Lung (tissue), 12 donors: ENCODE results near the gene CTXND1. TPM values are rescaled to one million over a fixed set of nuclear protein-coding genes. Genes with fewer than 3 reads are reported as not detected.

Source experiments
- ATAC-seq: fragments of 200-7000 bp; cut with Tn5 transposase; one replicate; pipeline ENCODE4 v1.9.1; 2020; ENCODE audit warnings: moderate number of reproducible peaks; ENCODE audit not compliant: insufficient read depth, low FRiP score
- DNase-seq, 3 donors: peaks; one replicate each; pipeline ENCODE4 v3.0.0-alpha.2; 2013 to 2017
- H3K27ac ChIP-seq, 2 donors: one replicate each; pipeline ENCODE4 v1.5.1; 2013; ENCODE audit warnings: mild to moderate bottlenecking in 2 of 2, moderate library complexity in 2 of 2, control low read depth in 1 of 2, inconsistent platforms in 1 of 2, low read depth in 1 of 2, low read length in 1 of 2
- H3K27me3 ChIP-seq, 3 donors: one replicate each; pipeline ENCODE4 v1.5.1; 2013; ENCODE audit warnings: low read length in 2 of 3; ENCODE audit not compliant: control insufficient read depth in 3 of 3, insufficient read depth in 3 of 3
- H3K36me3 ChIP-seq, 4 donors: one replicate each; pipeline ENCODE4 v1.5.1; 2013; ENCODE audit warnings: low read length in 4 of 4, mild to moderate bottlenecking in 1 of 4, moderate library complexity in 1 of 4; ENCODE audit not compliant: control insufficient read depth in 4 of 4, insufficient read depth in 4 of 4
- H3K4me1 ChIP-seq, 5 donors: one replicate each; pipeline ENCODE4 v1.5.1; 2013; ENCODE audit warnings: low read length in 5 of 5, mild to moderate bottlenecking in 2 of 5, moderate library complexity in 1 of 5; ENCODE audit not compliant: control insufficient read depth in 5 of 5, insufficient read depth in 5 of 5
- H3K4me3 ChIP-seq: one replicate; pipeline ENCODE4 v1.5.1; 2013; ENCODE audit warnings: mild to moderate bottlenecking, control low read depth, moderate library complexity
- H3K9ac ChIP-seq, 2 donors: one replicate each; pipeline ENCODE4 v1.5.1; 2013; ENCODE audit warnings: low read length in 2 of 2, control low read depth in 1 of 2; ENCODE audit not compliant: insufficient read depth in 1 of 2
- H3K9me3 ChIP-seq, 4 donors: one replicate each; pipeline ENCODE4 v1.5.1; 2013; ENCODE audit warnings: low read length in 3 of 4, mild to moderate bottlenecking in 1 of 4, moderate library complexity in 1 of 4; ENCODE audit not compliant: control insufficient read depth in 4 of 4, insufficient read depth in 3 of 4
- WGBS, 2 donors: extraction: QIAGEN DNeasy Blood & Tissue Kit; methylation state at CpG; one replicate each; pipeline ENCODE4 v1.1.7; 2013; 5-methylcytosine and 5-hydroxymethylcytosine counted together
- polyA plus RNA-seq, 2 donors: library from polyadenylated mRNA; stranded (reverse); fragments of 200-250 nt; gene quantifications; one replicate each; pipeline ENCODE4 v1.2.1, GENCODE V29; 2013
- total RNA-seq, 2 donors: library from RNA; depleted of rRNA in 1 of 2; stranded (reverse); fragments of >200 nt in 1 of 2; gene quantifications; one replicate each; pipeline ENCODE4 v1.2.1, GENCODE V29; 2014 to 2021
- TF ChIP-seq, protein P1 (sequence below): IDR thresholded peaks from 2 replicates; pipeline ENCODE4 v1.5.1; 2012; ENCODE audit warnings: mild to moderate bottlenecking; ENCODE audit errors: control extremely low read depth, extremely low read depth
- donor health status: control.
- donor health status: control.
- donor health status: Bipolar disorder and iron deficiency.
- donor health status: healthy.
- donor health status: DM: yes; HTN: yes; CAD: no.

The CTXND1 gene
- total and polyA plus RNA-seq, 4 donors: 0.10 to 2.4 (median 1.5) TPM

DNA sequence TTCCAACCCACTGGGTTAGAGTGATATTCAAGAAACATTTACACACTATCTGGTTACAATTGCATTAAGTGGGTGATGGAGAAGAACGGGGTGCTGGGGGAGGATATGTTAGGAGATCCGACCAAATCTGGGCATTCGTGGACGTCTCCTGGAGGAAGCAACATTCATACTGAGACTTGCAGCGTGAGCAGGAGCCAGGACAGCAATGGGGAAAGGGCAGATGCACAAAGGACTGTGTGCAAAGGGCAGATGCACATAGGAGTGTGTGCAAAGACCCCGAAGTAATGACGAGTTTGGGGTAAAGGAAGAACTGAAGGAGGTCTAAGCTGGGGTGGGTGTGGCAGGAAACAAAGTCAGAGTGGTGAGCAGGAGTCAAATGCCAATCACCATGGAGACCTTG is 16.1 kb upstream of the CTXND1 start:
- H3K27me3 ChIP-seq: peaks cover 0 to 16% (median 0%) of the 10 kb centered on the region in 3 donors
- no peaks in the 10 kb centered on the region for H3K4me1 ChIP-seq
- H3K9ac ChIP-seq: no peak overlapping the region
- no peak for ATAC-seq
- no peak overlapping the region for H3K27ac ChIP-seq
- 84 to 87% methylated on average over 7 of the region's 7 CpGs for WGBS, 2 donors
- H3K4me3 ChIP-seq: no peak overlapping the region
- no peaks in the 10 kb centered on the region for H3K36me3 ChIP-seq
- no peak for DNase-seq
- TF ChIP-seq, protein P1, sequence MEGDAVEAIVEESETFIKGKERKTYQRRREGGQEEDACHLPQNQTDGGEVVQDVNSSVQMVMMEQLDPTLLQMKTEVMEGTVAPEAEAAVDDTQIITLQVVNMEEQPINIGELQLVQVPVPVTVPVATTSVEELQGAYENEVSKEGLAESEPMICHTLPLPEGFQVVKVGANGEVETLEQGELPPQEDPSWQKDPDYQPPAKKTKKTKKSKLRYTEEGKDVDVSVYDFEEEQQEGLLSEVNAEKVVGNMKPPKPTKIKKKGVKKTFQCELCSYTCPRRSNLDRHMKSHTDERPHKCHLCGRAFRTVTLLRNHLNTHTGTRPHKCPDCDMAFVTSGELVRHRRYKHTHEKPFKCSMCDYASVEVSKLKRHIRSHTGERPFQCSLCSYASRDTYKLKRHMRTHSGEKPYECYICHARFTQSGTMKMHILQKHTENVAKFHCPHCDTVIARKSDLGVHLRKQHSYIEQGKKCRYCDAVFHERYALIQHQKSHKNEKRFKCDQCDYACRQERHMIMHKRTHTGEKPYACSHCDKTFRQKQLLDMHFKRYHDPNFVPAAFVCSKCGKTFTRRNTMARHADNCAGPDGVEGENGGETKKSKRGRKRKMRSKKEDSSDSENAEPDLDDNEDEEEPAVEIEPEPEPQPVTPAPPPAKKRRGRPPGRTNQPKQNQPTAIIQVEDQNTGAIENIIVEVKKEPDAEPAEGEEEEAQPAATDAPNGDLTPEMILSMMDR: no peak
- peaks cover 0 to 2% (median 0%) of the 10 kb centered on the region in 4 donors for H3K9me3 ChIP-seq

DNA sequence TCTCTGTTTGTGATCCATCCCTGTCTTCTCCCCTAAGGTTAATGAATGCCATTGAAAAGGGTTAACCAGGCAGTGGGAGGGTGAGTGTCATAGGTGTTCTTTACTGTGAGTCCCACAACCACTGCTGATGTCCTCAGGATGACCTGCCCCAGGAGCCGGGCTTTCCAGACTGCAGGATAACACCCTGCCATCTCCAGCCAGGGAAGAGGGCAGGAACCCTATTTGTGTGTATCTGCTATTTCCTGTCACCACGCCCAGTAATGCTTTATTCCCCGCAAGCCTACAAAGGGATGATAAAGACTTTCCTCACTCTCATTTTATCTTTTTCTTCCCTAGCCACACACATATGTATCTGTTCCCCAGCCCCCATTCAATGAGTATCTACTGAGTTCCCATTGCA is 15.6 kb upstream of the CTXND1 start:
- no peaks in the 10 kb centered on the region for H3K4me1 ChIP-seq
- no peak overlapping the region for H3K27ac ChIP-seq
- 43 to 59% methylated on average over 3 of the region's 3 CpGs for WGBS, 2 donors
- peaks cover 0 to 16% (median 0%) of the 10 kb centered on the region in 3 donors for H3K27me3 ChIP-seq
- H3K9me3 ChIP-seq: peaks cover 0 to 2% (median 0%) of the 10 kb centered on the region in 4 donors
- H3K36me3 ChIP-seq: no peaks in the 10 kb centered on the region
- no peak overlapping the region for H3K4me3 ChIP-seq
- DNase-seq: no peak
- TF ChIP-seq, protein P1: no peak
- H3K9ac ChIP-seq: no peak overlapping the region
- no peak for ATAC-seq

DNA sequence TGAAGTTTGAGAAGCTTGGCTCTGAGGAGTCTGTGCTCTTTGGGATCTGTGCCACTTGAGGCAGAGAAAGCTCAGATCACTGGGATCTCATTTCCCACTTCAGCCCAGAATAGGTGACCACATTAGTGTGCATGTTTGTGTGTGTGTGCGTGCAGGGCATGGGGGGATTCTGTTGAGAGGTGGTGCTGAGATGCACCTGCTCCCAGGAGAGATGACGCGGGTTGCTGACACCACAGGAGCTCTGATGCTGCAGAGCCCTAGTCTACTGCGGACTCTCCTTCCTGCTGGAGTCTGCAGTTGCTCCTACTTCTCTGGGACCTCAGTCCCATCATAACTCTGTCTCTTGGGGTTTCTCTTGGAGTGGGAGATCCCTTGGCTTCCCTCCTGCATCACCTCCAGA is 14.7 kb upstream of the CTXND1 start:
- no peak overlapping the region for H3K4me3 ChIP-seq
- H3K4me1 ChIP-seq: no peaks in the 10 kb centered on the region
- peaks cover 0 to 16% (median 3%) of the 10 kb centered on the region in 3 donors for H3K27me3 ChIP-seq
- peaks cover 0 to 2% (median 0%) of the 10 kb centered on the region in 4 donors for H3K9me3 ChIP-seq
- TF ChIP-seq, protein P1: no peak
- no peaks in the 10 kb centered on the region for H3K36me3 ChIP-seq
- H3K9ac ChIP-seq: no peak overlapping the region
- ATAC-seq: no peak
- H3K27ac ChIP-seq: no peak overlapping the region
- WGBS, 2 donors: 88 to 95% methylated on average over 4 of the region's 4 CpGs
- no peak for DNase-seq

DNA sequence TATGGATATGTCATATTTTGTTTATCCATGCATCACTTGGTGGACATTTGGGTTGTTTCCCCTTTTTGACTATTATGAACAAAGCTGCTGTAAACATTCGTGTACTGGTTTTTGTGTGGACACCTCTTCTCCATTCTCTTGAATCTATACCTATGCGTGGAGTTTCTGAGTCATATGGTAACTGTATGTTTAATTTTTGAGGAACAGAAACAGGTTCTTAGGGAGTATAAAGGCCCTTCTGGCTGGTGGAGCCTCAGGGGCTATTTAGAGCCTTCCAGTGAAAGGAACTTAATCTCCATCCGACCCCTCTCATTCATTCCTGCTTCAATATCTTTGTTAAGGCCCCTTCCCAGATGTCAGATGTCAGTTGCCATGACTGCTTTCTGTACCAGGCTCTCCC is 14.1 kb upstream of the CTXND1 start:
- Histone ChIP-seq H3K27me3 (peaks cover 0 to 20% (median 3%) of the 10 kb centered on the region in 3 donors), H3K4me3 (no peak overlapping the region), H3K4me1 (no peaks in the 10 kb centered on the region), H3K9ac (no peak overlapping the region), H3K27ac (no peak overlapping the region), H3K36me3 (no peaks in the 10 kb centered on the region), H3K9me3 (peaks cover 0 to 5% (median 0%) of the 10 kb centered on the region in 4 donors)
- no peak for ATAC-seq
- WGBS, 2 donors: 61 to 74% methylated on average over 3 of the region's 3 CpGs
- TF ChIP-seq, protein P1: no peak
- no peak for DNase-seq
